CD4-positive, alpha-beta memory T cell (primary cell): ENCODE data around the gene NID2. TPM values are rescaled to one million over a fixed set of nuclear protein-coding genes. Genes with fewer than 3 reads are reported as not detected.

Experiments
- CTCF ChIA-PET: fragments of 350-600 bp; sonication (Branson Sonifier 250); formaldehyde crosslinking; loops from one replicate; lab custom pipeline; 2021; ENCODE audit warnings: inconsistent platforms; ENCODE audit not compliant: partially characterized antibody; lab: Charles Lee
- POLR2A ChIA-PET: fragments of 350-600 bp; sonication (Branson Sonifier 250); formaldehyde crosslinking; loops from one replicate; lab custom pipeline; 2021; ENCODE audit not compliant: partially characterized antibody; lab: Charles Lee
- DNase-seq, 5 donors: peaks; one replicate each; pipeline versions ENCODE4 v3.0.0 to v3.0.0-alpha.2; 2020 to 2022; ENCODE audit warnings: mixed read lengths in 1 of 5
- H3K27ac ChIP-seq: one replicate; pipeline ENCODE4 v1.7.0; 2013; ENCODE audit warnings: low read depth, low read length
- H3K27me3 ChIP-seq: 2 replicates; pipeline ENCODE4 v1.7.0; 2013; ENCODE audit warnings: mild to moderate bottlenecking, low read length, moderate library complexity; ENCODE audit not compliant: insufficient read depth
- H3K36me3 ChIP-seq: 2 replicates; pipeline ENCODE4 v1.7.0; 2013; ENCODE audit warnings: mild to moderate bottlenecking, low read length, moderate library complexity; ENCODE audit not compliant: insufficient read depth
- H3K4me1 ChIP-seq: 2 replicates; pipeline ENCODE4 v1.7.0; 2013; ENCODE audit warnings: mild to moderate bottlenecking, low read length, moderate library complexity; ENCODE audit not compliant: insufficient read depth
- H3K4me3 ChIP-seq, 2 donors: one replicate each; pipeline ENCODE4 v1.7.0; 2013; ENCODE audit warnings: low read length in 2 of 2, mild to moderate bottlenecking in 1 of 2
- H3K9me3 ChIP-seq, 2 donors: one replicate each; pipeline ENCODE4 v1.7.0; 2013; ENCODE audit warnings: low read length in 2 of 2, control low read depth in 1 of 2; ENCODE audit not compliant: control insufficient read depth in 1 of 2
- H3K27ac Mint-ChIP-seq, 7 donors: one replicate each; pipeline ENCODE4 v1.8.0; 2020 to 2021; ENCODE audit warnings: mixed read lengths in 7 of 7, mild to moderate bottlenecking in 6 of 7, inconsistent platforms in 3 of 7, moderate library complexity in 3 of 7
- H3K27me3 Mint-ChIP-seq, 2 donors: one replicate each; pipeline ENCODE4 v1.8.0; 2020 to 2021; ENCODE audit warnings: mixed read lengths in 2 of 2
- H3K36me3 Mint-ChIP-seq, 2 donors: one replicate each; pipeline ENCODE4 v1.8.0; 2020 to 2021; ENCODE audit warnings: mixed read lengths in 2 of 2, inconsistent platforms in 1 of 2, mild to moderate bottlenecking in 1 of 2
- H3K4me1 Mint-ChIP-seq, 4 donors: one replicate each; pipeline ENCODE4 v1.8.0; 2020 to 2021; ENCODE audit warnings: mixed read lengths in 4 of 4, mild to moderate bottlenecking in 1 of 4
- H3K4me3 Mint-ChIP-seq, 8 donors: one replicate each; pipeline ENCODE4 v1.8.0; 2020 to 2021; ENCODE audit warnings: mixed read lengths in 8 of 8, mild to moderate bottlenecking in 7 of 8, moderate library complexity in 6 of 8, inconsistent platforms in 3 of 8
- H3K9me3 Mint-ChIP-seq, 8 donors: one replicate each; pipeline ENCODE4 v1.8.0; 2020 to 2021; ENCODE audit warnings: mixed read lengths in 8 of 8, mild to moderate bottlenecking in 5 of 8, inconsistent platforms in 3 of 8, moderate library complexity in 1 of 8
- intact Hi-C: fragments of 100-400 bp; cut with micrococcal nuclease; formaldehyde crosslinking; loops from one replicate; pipeline ENCODE4 v1.15.1; 2023
- polyA plus RNA-seq, 2 donors: library from polyadenylated mRNA; unstranded; fragments of 300-500 nt; fragmentation: Illumina TruSeq; gene quantifications; one replicate each; pipeline ENCODE4 v1.2.3, GENCODE V29; 2021
- total RNA-seq, 2 experiments: library from RNA; stranded (reverse); gene quantifications; one replicate each; pipeline ENCODE4 v1.2.3, GENCODE V29; 2021

Gene NID2
- total and polyA plus RNA-seq, 4 experiments from 2014 or later: 0.34 to 0.37 TPM; not detected in 2

DNA sequence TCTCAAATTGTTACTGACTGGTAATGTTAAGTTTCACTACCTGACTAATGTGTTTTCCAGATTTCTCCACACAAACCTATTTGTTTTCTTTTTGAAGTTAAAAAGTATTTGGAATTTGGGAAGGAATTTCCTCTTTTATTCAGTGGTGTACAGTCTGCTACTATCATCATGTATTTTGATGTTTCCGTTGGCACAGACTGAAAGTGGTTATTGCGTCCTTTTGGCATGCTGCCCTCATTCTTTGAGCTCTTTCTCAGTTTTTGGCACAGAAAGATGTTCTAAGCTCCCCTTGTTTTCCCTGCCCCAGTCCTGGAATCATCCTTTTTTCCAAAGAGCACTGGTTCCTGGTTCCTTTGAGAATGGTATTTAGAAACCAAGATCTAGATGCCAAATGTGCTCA lies 110.9 kb downstream of the NID2 start:
- intact Hi-C loops: loop anchor here (5.0 kb wide), 1 partner anchor 111 kb away; no protein-coding TSS in a partner anchor
- Mint-ChIP-seq H3K4me3 (no peak overlapping the region), H3K27me3 (no peaks in the 10 kb centered on the region), H3K4me1 (peaks cover 37 to 67% (median 51%) of the 10 kb centered on the region in 4 donors), H3K9me3 (peaks cover 7 to 34% (median 17%) of the 10 kb centered on the region in 8 donors), H3K36me3 (peaks cover 78 to 92% of the 10 kb centered on the region in 2 donors), H3K27ac (peak overlapping the region in 2 of 7 donors; percentile 5 to 43)
- H3K36me3 ChIP-seq: peaks cover 22% of the 10 kb centered on the region
- no peak for DNase-seq
- CTCF ChIA-PET: interaction anchor here (0.9 kb wide), 1 partner anchor 182 kb away, joined by 3 read pairs; no protein-coding TSS in a partner anchor
- no peak overlapping the region for H3K4me3 ChIP-seq
- no peaks in the 10 kb centered on the region for H3K9me3 ChIP-seq
- no peaks in the 10 kb centered on the region for H3K27me3 ChIP-seq
- POLR2A ChIA-PET: no interaction called here
- peaks cover 23% of the 10 kb centered on the region for H3K4me1 ChIP-seq
- H3K27ac ChIP-seq: no peak overlapping the region

Other genes starting within 250 kb of the NID2 start
- 10 to 100 TPM; 81.3 to 84.8 TPM for gene GNG2, start 208.4 kb downstream of the NID2 start, total RNA-seq
- gene GNG2, start 208.4 kb downstream of the NID2 start, polyA plus RNA-seq: 100 to 1,000 TPM; 159 to 177 TPM
- gene RTRAF, start 79.5 kb downstream of the NID2 start, total RNA-seq: 100 to 1,000 TPM; 105 to 114 TPM
- gene RTRAF, start 79.5 kb downstream of the NID2 start, polyA plus RNA-seq: 100 to 1,000 TPM; 162 to 201 TPM
- 1 to 10 TPM; 1.9 to 2.1 TPM for gene PTGDR, start 198.6 kb upstream of the NID2 start, total RNA-seq
- gene PTGDR, start 198.6 kb upstream of the NID2 start, polyA plus RNA-seq: 1 to 10 TPM; 6.7 to 7.2 TPM
- gene PTGER2, start 245.3 kb upstream of the NID2 start, total RNA-seq: 10 to 100 TPM; 29.4 to 30.2 TPM
- 100 to 1,000 TPM; 241 to 259 TPM for gene PTGER2, start 245.3 kb upstream of the NID2 start, polyA plus RNA-seq